ENCODE data around the gene METTL8. TPM values are rescaled to one million over a fixed set of nuclear protein-coding genes. Genes with fewer than 3 reads are reported as not detected.
"Not testable (repeated sequence)": the region's sequence is repeated elsewhere in the genome, so short reads cannot be mapped to it uniquely, and the experiment has no call there.

METTL8 gene
- total and polyA plus RNA-seq, 2 experiments from 2014 or later: 16.8 to 30.5 TPM

DNA sequence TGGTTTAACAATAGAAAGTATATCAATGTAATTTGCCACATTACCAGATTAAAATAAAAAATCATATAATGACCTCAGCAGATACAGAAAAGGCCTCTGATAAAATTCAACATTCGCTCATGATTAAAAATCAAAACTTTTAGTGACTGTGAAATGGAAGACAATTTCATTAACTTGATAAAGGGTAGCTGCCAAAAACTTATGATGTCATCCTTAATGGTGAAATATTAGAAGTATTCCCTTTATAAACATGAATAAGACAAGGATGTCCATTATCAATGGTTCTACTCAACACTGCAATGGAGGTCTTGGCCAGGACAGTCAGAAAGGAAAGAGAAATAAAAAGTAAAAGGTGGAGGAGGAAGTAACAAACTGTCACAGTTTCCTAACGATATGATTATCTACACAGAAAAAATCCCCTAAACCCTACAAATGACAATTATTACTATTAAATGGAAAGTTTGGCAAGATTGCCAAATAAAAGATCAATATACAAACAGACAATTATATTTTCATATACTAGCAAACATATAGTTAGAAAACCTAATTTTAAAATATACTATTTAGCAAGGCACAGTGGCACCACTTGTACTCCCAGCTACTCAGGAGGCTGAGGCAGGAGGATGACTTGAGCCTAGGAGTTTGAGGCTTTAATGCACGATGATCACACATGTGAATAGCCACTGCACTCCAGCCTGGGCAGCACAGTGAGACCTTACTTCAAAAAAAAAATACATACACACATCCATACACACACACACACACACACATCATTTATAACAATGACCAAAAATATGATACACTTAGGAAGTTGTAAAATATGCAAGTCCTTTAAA lies 12.8 kb downstream of the METTL8 start:
- no peaks in the 10 kb centered on the region for H3K9me3 ChIP-seq (ENCODE audit: low read depth)
- no peak for TF ChIP-seq EZH2phosphoT487 (IDR thresholded peaks at IDR 0.05; ENCODE audit: low read depth, severe bottlenecking, unreplicated experiment)
- TF ChIP-seq EZH2 (IDR thresholded peaks at IDR 0.05; ENCODE audit: borderline replicate concordance): no peak
- TF ChIP-seq, protein P1, sequence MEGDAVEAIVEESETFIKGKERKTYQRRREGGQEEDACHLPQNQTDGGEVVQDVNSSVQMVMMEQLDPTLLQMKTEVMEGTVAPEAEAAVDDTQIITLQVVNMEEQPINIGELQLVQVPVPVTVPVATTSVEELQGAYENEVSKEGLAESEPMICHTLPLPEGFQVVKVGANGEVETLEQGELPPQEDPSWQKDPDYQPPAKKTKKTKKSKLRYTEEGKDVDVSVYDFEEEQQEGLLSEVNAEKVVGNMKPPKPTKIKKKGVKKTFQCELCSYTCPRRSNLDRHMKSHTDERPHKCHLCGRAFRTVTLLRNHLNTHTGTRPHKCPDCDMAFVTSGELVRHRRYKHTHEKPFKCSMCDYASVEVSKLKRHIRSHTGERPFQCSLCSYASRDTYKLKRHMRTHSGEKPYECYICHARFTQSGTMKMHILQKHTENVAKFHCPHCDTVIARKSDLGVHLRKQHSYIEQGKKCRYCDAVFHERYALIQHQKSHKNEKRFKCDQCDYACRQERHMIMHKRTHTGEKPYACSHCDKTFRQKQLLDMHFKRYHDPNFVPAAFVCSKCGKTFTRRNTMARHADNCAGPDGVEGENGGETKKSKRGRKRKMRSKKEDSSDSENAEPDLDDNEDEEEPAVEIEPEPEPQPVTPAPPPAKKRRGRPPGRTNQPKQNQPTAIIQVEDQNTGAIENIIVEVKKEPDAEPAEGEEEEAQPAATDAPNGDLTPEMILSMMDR (IDR thresholded peaks at IDR 0.05; ENCODE audit: poor library complexity): no peak
- H3K27me3 ChIP-seq: no peaks in the 10 kb centered on the region
- H3K4me3 ChIP-seq: no peak overlapping the region
- DNase-seq (ENCODE audit: low spot score): no peak
- no peaks in the 10 kb centered on the region for H3K9me2 ChIP-seq (replicated peaks; ENCODE audit: insufficient read depth)
- H3K4me2 ChIP-seq: no peak overlapping the region
- no peak overlapping the region for H2AFZ ChIP-seq
- peaks cover 39% of the 10 kb centered on the region for H3K79me2 ChIP-seq
- no peak overlapping the region for H3K27ac ChIP-seq
- no peaks in the 10 kb centered on the region for H4K20me1 ChIP-seq (ENCODE audit: insufficient read depth, poor library complexity, severe bottlenecking)
- H3K4me1 ChIP-seq (ENCODE audit: insufficient read depth): no peaks in the 10 kb centered on the region
- 83% methylated on average over 3 of the region's 3 CpGs for WGBS (ENCODE audit: low lambda C conversion rate, missing lambda C conversion rate)
- no peaks in the 10 kb centered on the region for H3K36me3 ChIP-seq (replicated peaks; ENCODE audit: insufficient read depth, low read depth)

DNA sequence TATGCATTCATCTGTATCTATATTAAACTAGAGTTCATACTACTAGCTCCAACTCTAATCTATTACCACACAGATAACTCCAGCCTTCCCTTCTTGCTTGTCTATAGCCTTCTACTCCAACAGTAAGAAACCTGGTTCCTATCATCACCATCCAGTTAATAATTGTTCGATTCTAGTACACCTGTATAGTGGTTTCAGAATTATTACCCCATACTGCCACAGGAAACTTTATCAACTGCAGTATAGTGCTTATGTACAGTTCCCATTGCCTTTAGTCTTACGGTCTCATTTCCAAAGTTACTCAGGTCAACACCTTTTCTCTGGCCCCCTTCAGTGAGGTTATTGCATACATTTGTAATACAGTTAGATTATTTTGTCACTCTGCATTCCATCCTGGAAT lies 14.5 kb downstream of the METTL8 start:
- Histone ChIP-seq H3K27me3 (no peaks in the 10 kb centered on the region), H3K4me1 (ENCODE audit: insufficient read depth) (no peaks in the 10 kb centered on the region), H3K9me2 (replicated peaks; ENCODE audit: insufficient read depth) (no peaks in the 10 kb centered on the region), H3K36me3 (replicated peaks; ENCODE audit: insufficient read depth, low read depth) (no peaks in the 10 kb centered on the region), H3K27ac (no peak overlapping the region), H3K79me2 (peaks cover 33% of the 10 kb centered on the region), H4K20me1 (ENCODE audit: insufficient read depth, poor library complexity, severe bottlenecking) (no peaks in the 10 kb centered on the region), H3K9me3 (ENCODE audit: low read depth) (no peaks in the 10 kb centered on the region), H3K4me2 (no peak overlapping the region), H3K4me3 (no peak overlapping the region), H2AFZ (no peak overlapping the region)
- DNase-seq (ENCODE audit: low spot score): no peak
- WGBS (ENCODE audit: low lambda C conversion rate, missing lambda C conversion rate): 86% methylated on average over 2 of the region's 2 CpGs
- TF ChIP-seq EZH2phosphoT487 (IDR thresholded peaks at IDR 0.05; ENCODE audit: low read depth, severe bottlenecking, unreplicated experiment): no peak
- no peak for TF ChIP-seq EZH2 (IDR thresholded peaks at IDR 0.05; ENCODE audit: borderline replicate concordance)
- TF ChIP-seq, protein P1 (IDR thresholded peaks at IDR 0.05; ENCODE audit: poor library complexity): no peak

DNA sequence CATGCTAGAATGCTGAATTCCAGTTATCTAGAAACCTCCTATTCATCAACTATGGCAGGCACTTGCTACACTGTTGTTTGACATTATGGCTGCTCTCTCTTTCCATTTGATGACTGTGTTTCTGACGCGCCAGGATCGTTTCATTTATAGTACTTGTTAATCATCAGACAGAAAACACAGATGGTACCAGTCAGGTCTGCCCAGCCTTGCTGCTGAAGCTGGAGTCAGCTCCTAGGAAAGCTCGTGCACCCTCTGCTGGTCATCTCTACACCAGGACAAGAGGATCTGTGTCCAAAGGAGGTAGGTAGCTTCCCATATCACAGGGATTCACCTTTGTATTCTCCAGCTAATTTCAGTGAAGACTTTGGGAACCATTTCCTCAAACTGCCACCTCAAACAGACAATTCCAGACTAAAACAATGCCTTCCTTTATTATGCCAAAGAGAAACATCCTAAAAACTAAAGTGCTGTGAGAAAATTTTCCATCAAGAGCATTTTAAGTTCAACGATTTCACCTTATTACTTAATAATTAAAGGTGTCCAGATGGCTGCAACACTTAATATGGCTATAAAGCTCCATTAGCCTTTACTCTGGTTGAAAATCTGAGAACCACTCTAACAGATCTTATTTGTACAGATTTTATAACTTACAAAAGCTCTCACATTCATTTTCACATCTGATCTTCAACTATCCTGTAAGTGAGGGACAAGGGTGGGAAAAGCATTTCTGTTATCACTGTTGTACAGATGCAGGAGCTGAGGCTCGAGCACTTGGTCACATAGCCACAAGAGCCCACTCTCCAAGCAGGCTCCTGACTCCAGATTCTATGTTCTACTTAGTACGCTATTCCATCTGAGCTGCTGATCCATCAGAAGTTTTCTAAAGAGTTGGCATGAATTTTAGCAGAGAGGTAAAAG lies 17.5 kb downstream of the METTL8 start:
- H2AFZ ChIP-seq: peak overlapping the region; percentile 24
- H3K9me2 ChIP-seq (replicated peaks; ENCODE audit: insufficient read depth): no peaks in the 10 kb centered on the region
- no peaks in the 10 kb centered on the region for H3K4me1 ChIP-seq (ENCODE audit: insufficient read depth)
- H3K36me3 ChIP-seq (replicated peaks; ENCODE audit: insufficient read depth, low read depth): no peaks in the 10 kb centered on the region
- no peak overlapping the region for H3K4me3 ChIP-seq
- peak; percentile 95 for DNase-seq (ENCODE audit: low spot score)
- no peaks in the 10 kb centered on the region for H4K20me1 ChIP-seq (ENCODE audit: insufficient read depth, poor library complexity, severe bottlenecking)
- H3K79me2 ChIP-seq: peaks cover 23% of the 10 kb centered on the region
- H3K9me3 ChIP-seq (ENCODE audit: low read depth): no peaks in the 10 kb centered on the region
- peak overlapping the region; percentile 58 for H3K4me2 ChIP-seq
- WGBS (ENCODE audit: low lambda C conversion rate, missing lambda C conversion rate): 39% methylated on average over 7 of the region's 7 CpGs
- no peaks in the 10 kb centered on the region for H3K27me3 ChIP-seq
- TF ChIP-seq, protein P1 (IDR thresholded peaks at IDR 0.05; ENCODE audit: poor library complexity): peak; percentile 87
- no peak for TF ChIP-seq EZH2phosphoT487 (IDR thresholded peaks at IDR 0.05; ENCODE audit: low read depth, severe bottlenecking, unreplicated experiment)
- H3K27ac ChIP-seq: peak overlapping the region; percentile 42

DNA sequence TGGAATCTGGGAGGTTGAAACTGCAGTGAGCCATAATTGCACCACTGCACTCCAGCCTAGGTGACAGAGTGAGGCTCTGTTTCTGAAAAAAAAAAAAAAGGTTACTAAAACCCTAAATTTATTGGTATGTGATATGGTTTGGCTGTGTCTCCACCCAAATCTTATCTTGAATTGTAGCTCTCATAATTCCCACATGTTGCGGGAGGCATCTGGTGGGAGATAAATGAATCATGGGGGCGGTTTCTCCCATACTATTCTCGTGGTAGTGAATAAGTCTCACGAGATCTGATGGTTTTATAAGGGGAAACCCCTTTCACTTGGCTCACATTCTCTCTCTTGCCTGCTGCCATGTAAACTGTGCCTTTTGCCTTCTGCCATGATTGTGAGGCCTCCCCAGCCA lies 19.1 kb downstream of the METTL8 start:
- H3K4me1 ChIP-seq (ENCODE audit: insufficient read depth); H3K4me2 ChIP-seq; H3K36me3 ChIP-seq (replicated peaks; ENCODE audit: insufficient read depth, low read depth); H3K27ac ChIP-seq; H4K20me1 ChIP-seq (ENCODE audit: insufficient read depth, poor library complexity, severe bottlenecking); H3K4me3 ChIP-seq; H2AFZ ChIP-seq; H3K9me2 ChIP-seq (replicated peaks; ENCODE audit: insufficient read depth); DNase-seq (ENCODE audit: low spot score); H3K27me3 ChIP-seq; H3K9me3 ChIP-seq (ENCODE audit: low read depth): not testable (repeated sequence)
- H3K79me2 ChIP-seq: peaks cover 14% of the 10 kb centered on the region
- 90% methylated on average over 4 of the region's 4 CpGs for WGBS (ENCODE audit: low lambda C conversion rate, missing lambda C conversion rate)
